GM18505 (cell line): ENCODE measurements around the gene MRPL27.
A peak's percentile ranks its signal among the peaks of the same experiment; 100 is the strongest.

Source experiments
- ATAC-seq: cut with Tn5 transposase; IDR thresholded peaks from one replicate; pipeline ENCODE4 v1.9.1; 2021; ENCODE audit not compliant: unreplicated experiment
- POLR2A ChIP-seq: IDR thresholded peaks from 4 replicates; pipeline ENCODE4 v1.6.1; 2011; ENCODE audit warnings: borderline replicate concordance; ENCODE audit not compliant: insufficient read depth, insufficient read length; ENCODE audit errors: extremely low read depth

Gene MRPL27

GRCh38 chr17:50379351-50380132, 6.6 kb upstream of the MRPL27 start:
- TF ChIP-seq POLR2A, result peak; percentile 18
- ATAC-seq, result no peak

DNA sequence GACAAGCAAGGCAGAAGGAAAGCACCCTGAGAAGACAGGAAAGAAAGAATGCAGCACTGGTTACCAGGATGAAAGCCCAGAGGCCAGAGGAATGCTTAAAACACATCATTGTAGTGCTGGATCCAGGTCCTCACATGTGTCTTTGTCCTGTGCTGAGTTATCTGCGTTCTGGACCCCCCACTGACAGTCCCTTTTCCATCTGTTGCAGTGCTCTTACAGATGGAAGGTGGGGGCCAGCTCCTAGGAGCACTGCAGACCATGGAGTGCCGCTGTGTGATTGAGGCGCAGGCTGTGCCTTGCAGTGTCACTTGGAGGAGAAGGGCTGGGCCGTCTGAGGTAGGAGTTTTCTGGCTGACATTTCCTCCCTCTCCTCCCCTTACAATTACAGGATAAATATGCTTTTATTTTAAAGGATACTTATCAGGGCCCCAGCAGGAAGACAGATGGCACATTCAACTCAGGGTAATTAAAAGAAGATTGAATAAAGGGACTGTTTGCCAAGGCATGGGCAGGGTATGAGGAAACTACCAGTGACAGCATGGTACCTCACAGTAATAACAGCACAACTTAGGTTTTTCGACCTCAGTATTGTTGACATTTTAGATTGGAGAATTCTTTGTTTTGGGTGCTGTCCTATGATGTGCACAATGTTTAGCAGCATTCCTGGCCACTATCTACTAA, 3.0 kb upstream of the MRPL27 start:
- TF ChIP-seq POLR2A, result no peak
- ATAC-seq, result no peak

DNA sequence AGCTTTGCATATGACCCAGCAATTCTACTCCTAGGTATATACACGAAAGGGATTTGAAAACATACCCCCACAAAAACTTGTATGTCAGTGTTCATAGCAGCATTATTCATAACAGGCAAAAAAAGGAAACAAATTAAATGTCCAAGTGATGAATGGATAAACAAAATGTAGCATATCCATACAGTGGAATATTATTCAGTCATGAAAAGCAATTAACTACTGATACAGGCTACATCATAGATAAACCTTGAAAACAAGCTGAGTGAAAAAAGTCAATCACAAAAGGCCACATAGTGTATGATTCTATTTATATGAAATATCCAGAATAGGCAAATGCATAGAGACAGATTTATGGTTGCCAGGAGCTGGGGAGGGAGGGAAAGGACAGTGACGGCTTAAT, 721 bp upstream of the MRPL27 start:
- no peak for TF ChIP-seq POLR2A
- no peak for ATAC-seq

DNA sequence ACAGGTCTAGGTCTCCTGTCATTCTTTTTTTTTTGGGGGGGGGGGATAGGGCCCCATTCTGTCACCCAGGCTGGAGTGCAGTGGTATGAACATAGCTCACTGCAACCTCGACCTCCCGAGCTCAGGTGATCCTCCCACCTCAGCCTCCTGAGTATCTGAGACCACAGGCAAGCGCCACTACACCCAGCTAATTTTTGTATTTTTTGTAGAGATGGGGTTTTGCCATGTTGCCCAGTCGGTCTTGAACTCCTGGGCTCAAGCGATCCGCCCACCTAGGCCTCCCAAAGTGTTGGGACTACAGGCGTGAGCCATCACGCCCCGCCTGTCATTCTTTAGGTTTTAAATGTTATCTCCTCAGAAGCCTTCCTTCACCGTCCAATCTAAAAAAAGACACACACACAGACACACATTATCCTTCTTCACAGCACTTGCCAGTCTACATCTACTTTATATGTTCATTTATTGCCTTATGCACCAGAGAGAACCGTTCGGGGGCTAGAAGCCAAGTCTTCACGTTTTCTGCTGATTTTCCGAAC, 694 bp downstream of the MRPL27 start:
- no peak for ATAC-seq
- TF ChIP-seq POLR2A, result no peak

DNA sequence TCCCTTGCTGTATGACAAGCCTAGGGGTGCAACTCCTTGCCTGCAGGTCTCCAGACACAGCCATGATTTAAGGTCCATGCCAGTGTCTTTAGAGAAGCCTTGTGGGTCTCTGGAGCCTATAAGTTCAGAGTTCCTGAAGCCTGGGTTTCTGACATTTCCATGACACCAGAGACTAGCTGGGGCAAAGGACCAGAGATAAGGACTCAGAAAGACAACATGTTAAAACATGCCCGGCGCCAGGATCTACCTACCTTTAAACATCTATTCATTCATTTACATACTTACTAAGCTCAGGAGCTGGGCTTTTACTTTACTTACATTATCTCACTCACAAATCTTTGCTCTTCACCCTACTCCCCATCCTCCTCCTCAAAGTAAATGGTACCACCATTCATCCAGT, 1.5 kb downstream of the MRPL27 start:
- ATAC-seq, result no peak
- TF ChIP-seq POLR2A, result no peak

GRCh38 chr17:50370052-50370451, 2.9 kb downstream of the MRPL27 start:
- no peak for TF ChIP-seq POLR2A
- ATAC-seq, result no peak

GRCh38 chr17:50367401-50367800, 5.6 kb downstream of the MRPL27 start:
- ATAC-seq, result no peak
- no peak for TF ChIP-seq POLR2A

DNA sequence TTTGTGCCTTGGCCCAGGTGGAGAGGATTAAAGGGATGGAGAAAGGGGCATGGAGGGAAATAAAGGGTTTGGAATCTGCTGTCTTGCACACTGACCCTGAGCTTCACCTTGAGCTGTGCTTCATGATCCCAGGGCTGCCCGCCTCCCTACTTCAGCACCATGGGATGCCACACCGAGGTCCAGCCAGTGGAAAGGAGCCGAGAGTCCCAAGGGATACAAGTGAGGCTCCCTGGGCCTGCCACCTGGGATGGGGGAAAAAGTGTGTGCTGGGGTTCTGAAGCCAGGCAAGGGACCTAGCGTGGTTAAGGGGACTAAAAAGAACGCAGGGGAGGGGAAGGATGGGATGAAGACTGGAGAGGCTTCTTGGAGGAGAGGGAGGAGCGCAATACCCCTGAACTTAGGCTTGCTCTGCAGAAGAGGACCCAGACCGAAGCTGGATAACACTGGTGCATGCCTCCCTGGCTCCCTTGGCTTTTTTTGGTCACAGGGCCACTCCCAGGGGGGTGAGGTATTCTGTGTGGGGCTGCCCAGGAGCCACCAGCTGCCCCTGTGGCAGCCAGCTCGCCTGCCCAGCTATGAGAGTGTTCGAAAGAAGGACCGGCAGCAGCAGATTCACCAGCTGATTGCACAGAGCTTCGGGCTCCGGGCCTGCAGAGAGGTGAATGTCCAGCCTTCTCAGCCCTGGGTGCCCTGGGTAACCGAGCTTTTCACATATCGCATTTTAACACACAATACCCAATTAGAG, 7.2 kb downstream of the MRPL27 start:
- no peak for TF ChIP-seq POLR2A
- ATAC-seq, result no peak

DNA sequence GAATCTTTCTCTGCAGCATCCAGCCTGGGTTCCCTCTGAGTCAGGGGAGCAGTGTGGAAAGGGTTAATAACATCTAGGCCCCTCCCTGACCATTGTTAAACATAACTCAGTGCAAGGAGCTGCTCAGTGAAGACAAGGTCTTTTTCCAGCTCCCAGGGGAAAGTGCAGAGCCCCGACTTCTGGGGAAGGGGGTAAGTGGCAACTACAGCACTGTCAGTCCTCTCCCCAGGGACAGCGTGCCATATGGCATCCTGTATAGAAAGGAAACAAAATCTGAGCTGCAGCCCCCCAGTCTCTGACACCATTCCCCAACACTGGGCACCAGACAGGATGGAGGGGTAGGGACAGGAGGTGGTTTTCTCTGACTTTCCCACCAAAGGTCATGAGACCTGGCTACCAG, 7.8 kb downstream of the MRPL27 start:
- ATAC-seq, result no peak

GRCh38 chr17:50364715-50365114, 8.3 kb downstream of the MRPL27 start:
- TF ChIP-seq POLR2A, result no peak
- ATAC-seq, result no peak

More for the DNA sequence above, 7.8 kb downstream of the MRPL27 start:
- no peak for TF ChIP-seq POLR2A

DNA sequence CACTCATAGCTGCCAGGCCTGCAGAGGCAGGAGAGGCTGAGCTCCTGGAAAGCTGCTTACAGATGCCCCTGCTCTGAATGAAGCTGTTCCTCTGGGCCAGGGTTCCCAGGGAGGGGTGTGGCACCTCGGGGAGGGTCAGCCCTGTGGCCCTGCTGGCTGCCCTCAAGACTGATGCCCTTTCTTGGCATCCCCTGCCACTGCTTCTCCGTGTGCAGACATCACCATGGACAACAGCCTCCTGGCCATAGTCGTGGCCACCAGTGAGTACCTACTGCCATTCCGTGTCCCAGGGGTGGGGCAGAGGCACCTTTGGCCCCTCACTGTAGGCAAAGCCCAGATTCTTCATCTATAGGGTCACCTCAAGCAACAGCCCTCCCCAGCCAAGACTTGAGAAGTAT, 8.9 kb downstream of the MRPL27 start:
- no peak for ATAC-seq
- TF ChIP-seq POLR2A, result no peak

DNA sequence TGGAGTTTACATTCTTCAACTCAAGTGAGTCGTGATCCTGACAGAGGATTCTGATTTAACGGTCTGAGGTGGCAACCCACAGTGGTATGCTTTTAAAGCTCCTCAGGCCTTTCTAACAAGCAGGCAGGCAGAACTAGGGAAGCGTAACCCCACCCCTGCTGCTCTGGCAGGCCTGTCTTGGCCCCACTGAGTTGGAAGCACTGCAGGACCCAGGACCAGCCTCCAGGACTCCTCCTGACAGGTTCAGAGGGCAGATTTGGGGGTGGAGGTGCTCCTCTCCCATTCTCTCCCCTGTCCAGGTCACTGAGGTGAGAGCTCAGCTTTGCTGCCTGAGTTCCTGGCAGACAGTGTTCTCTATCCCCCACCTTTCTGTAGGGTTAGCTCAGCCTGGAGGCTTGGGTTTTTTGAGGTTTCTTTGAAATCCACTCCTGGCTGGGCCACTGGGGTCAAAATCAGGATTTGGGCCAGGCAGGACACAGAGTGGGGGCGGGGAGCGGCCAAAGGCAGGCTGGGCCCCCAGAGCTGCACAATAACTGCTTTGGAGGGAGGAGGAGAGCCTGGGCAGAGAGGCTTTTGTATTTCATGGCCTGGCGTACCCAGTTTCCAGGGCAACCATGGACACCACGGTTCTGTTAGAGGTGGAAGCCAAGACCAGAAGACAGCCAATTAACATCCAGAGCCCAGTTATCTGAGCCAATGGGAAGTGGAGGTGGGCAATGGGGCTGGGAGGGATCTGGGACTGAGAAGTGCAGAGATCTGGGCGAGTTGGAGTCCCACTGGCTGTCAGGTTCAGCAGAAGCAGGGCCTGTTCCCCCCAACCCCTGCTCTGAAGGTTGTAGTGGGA, 9.5 kb downstream of the MRPL27 start:
- TF ChIP-seq POLR2A, result peak; percentile 24
- no peak for ATAC-seq

DNA sequence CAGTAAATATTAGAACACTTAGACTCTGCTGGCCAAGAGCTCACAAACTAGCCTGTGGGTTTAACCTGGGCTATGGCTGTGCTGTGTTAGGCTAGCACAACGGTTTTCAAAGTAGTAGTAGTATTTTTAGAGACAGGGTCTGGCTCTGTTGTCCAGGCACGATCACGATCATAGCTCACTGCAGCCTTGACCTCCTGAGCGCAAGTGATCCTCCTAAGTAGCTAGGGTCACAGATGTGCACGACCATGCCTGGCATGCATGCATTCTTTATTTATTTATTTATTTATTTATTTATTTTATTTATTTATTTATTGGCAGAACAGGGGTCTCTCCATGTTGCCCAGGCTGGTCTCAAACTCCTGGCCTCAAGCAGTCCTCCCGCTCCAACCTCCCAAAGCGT, 10.3 kb downstream of the MRPL27 start:
- no peak for TF ChIP-seq POLR2A
- no peak for ATAC-seq
